CD14-positive monocyte (primary cell): ENCODE data around the gene CPAMD8. TPM values are rescaled to one million over a fixed set of nuclear protein-coding genes. Genes with fewer than 3 reads are reported as not detected.
A peak's percentile ranks its signal among the peaks of the same experiment; 100 is the strongest.

Source experiments
- DNase-seq, 3 donors: peaks; one replicate each; pipeline ENCODE4 v3.0.0-alpha.2; 2011 to 2022
- H2AFZ ChIP-seq: 2 replicates; pipeline ENCODE4 v1.6.0; 2012; ENCODE audit warnings: mild to moderate bottlenecking, low read depth, low read length, inconsistent platforms; ENCODE audit not compliant: insufficient read depth, poor library complexity, severe bottlenecking
- H3K27ac ChIP-seq, 2 donors: 1 replicate in 1 of 2; 2 replicates in 1 of 2; pipeline ENCODE4 v1.5.1; 2012 to 2013; ENCODE audit warnings: low read length in 2 of 2, control low read depth in 1 of 2, inconsistent platforms in 1 of 2, low read depth in 1 of 2, mild to moderate bottlenecking in 1 of 2
- H3K27me3 ChIP-seq, 2 donors: one replicate each; pipeline versions ENCODE4 v1.6.0 to v1.6.1; 2011 to 2013; ENCODE audit warnings: low read length in 2 of 2; ENCODE audit not compliant: control insufficient read depth in 2 of 2, insufficient read depth in 2 of 2
- H3K36me3 ChIP-seq, 2 donors: replicated peaks in 1 of 2; 1 replicate in 1 of 2; 2 replicates in 1 of 2; pipeline versions ENCODE4 v1.5.1 to v1.6.1; 2012 to 2013; ENCODE audit warnings: low read length in 2 of 2, control low read depth in 1 of 2, inconsistent platforms in 1 of 2, mild to moderate bottlenecking in 1 of 2; ENCODE audit not compliant: insufficient read depth in 2 of 2, control insufficient read depth in 1 of 2
- H3K4me1 ChIP-seq, 2 donors: 1 replicate in 1 of 2; 2 replicates in 1 of 2; pipeline versions ENCODE4 v1.5.1 to v1.6.1; 2012 to 2013; ENCODE audit warnings: low read length in 2 of 2, control low read depth in 1 of 2, inconsistent platforms in 1 of 2, mild to moderate bottlenecking in 1 of 2, moderate library complexity in 1 of 2; ENCODE audit not compliant: insufficient read depth in 2 of 2, control insufficient read depth in 1 of 2
- H3K4me2 ChIP-seq: replicated peaks from 2 replicates; pipeline ENCODE3; 2012; ENCODE audit warnings: low read length, moderate library complexity, mild to moderate bottlenecking; ENCODE audit not compliant: poor library complexity, severe bottlenecking; ENCODE audit errors: extremely low read depth
- H3K4me3 ChIP-seq, 3 experiments: fragments of 200-600 bp in 1 of 3; sonication (generic) in 1 of 3; replicated peaks in 1 of 3; 1 replicate in 2 of 3; 2 replicates in 1 of 3; pipeline ENCODE4 v1.5.1; 2011 to 2013; ENCODE audit warnings: low read length in 3 of 3, mild to moderate bottlenecking in 3 of 3, control low read depth in 2 of 3, low read depth in 2 of 3, inconsistent platforms in 1 of 3, moderate library complexity in 1 of 3
- H3K79me2 ChIP-seq: 2 replicates; pipeline ENCODE4 v1.6.0; 2012; ENCODE audit warnings: mild to moderate bottlenecking, control low read depth, inconsistent platforms, low read length, moderate library complexity; ENCODE audit not compliant: insufficient read depth
- H3K9ac ChIP-seq: 2 replicates; pipeline ENCODE4 v1.6.0; 2017; ENCODE audit warnings: low read length, mild to moderate bottlenecking; ENCODE audit not compliant: insufficient read depth, poor library complexity, severe bottlenecking
- H3K9me3 ChIP-seq, 2 donors: replicated peaks in 1 of 2; 1 replicate in 1 of 2; 2 replicates in 1 of 2; pipeline versions ENCODE4 v1.5.1 to v1.6.1; 2012 to 2013; ENCODE audit warnings: low read length in 2 of 2, control low read depth in 1 of 2; ENCODE audit not compliant: control insufficient read depth in 1 of 2, insufficient read depth in 1 of 2
- H4K20me1 ChIP-seq: 2 replicates; pipeline ENCODE4 v1.6.0; 2012; ENCODE audit warnings: mild to moderate bottlenecking, low read length, control low read depth, moderate library complexity; ENCODE audit not compliant: insufficient read depth
- H3K27ac Mint-ChIP-seq, 7 donors: one replicate each; pipeline ENCODE4 v1.8.0; 2020; ENCODE audit warnings: mild to moderate bottlenecking in 7 of 7, mixed read lengths in 7 of 7, moderate library complexity in 6 of 7, inconsistent platforms in 2 of 7
- H3K27me3 Mint-ChIP-seq, 3 donors: one replicate each; pipeline ENCODE4 v1.8.0; 2021 to 2022; ENCODE audit warnings: low read depth in 3 of 3, mild to moderate bottlenecking in 3 of 3, mixed read lengths in 3 of 3, moderate library complexity in 3 of 3, inconsistent platforms in 1 of 3
- H3K36me3 Mint-ChIP-seq, 2 donors: one replicate each; pipeline ENCODE4 v1.8.0; 2020; ENCODE audit warnings: mixed read lengths in 2 of 2, inconsistent platforms in 1 of 2, mild to moderate bottlenecking in 1 of 2
- H3K4me1 Mint-ChIP-seq: one replicate; pipeline ENCODE4 v1.8.0; 2020; ENCODE audit warnings: mild to moderate bottlenecking, mixed read lengths
- H3K4me3 Mint-ChIP-seq, 2 donors: one replicate each; pipeline ENCODE4 v1.8.0; 2020; ENCODE audit warnings: mild to moderate bottlenecking in 2 of 2, mixed read lengths in 2 of 2, moderate library complexity in 1 of 2
- H3K9me3 Mint-ChIP-seq, 7 donors: one replicate each; pipeline ENCODE4 v1.8.0; 2020 to 2022; ENCODE audit warnings: mixed read lengths in 7 of 7, mild to moderate bottlenecking in 6 of 7, moderate library complexity in 6 of 7, inconsistent platforms in 2 of 7
- WGBS: methylation state at CpG from one replicate; pipeline ENCODE4 v1.1.5; 2013; ENCODE audit warnings: missing lambda C conversion rate; ENCODE audit not compliant: insufficient coverage; 5-methylcytosine and 5-hydroxymethylcytosine counted together
- intact Hi-C, 2 donors: fragments of 100-400 bp; cut with micrococcal nuclease; formaldehyde crosslinking; loops; one replicate each; pipeline versions ENCODE4 v1.15.0 to v1.15.1; 2023
- polyA plus RNA-seq, 3 donors: library from polyadenylated mRNA; depleted of rRNA in 1 of 3; unstranded in 2 of 3; stranded (reverse) in 1 of 3; fragments of 300-500 nt in 2 of 3; fragments of >200 nt in 1 of 3; fragmentation: Illumina TruSeq in 2 of 3; gene quantifications; 1 replicate in 2 of 3; 2 replicates in 1 of 3; pipeline ENCODE4 v1.2.3, GENCODE V29; 2012 to 2021
- TF ChIP-seq, protein P1 (sequence below): fragments of 200-600 bp; IDR thresholded peaks from one replicate; pipeline ENCODE4 v1.8.0; 2022; ENCODE audit warnings: antibody characterized with exemption, mild to moderate bottlenecking

Gene CPAMD8
- polyA plus RNA-seq, 3 donors: 5.1 to 53.4 (median 5.4) TPM

DNA sequence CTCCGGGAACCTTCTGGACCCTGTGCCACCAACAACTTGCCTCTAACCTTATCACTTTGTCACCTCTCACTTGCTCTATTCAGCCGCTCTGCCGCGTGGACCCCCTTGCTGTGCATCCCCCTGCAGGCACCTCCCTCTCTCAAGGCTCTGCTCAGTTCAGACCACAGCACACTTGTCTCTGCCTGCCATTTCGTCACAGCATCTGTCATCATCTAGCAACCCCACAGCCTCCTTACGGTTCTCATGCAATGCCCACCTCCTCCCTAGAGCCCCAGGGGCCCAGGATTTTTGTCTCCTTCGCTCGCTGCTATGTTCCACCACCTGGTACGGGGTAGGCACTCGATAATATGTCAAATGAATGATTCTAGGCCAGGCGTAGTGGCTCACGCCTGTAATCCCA is 43.8 kb upstream of the CPAMD8 start:
- Mint-ChIP-seq H3K36me3 (peaks cover 37 to 39% of the 10 kb centered on the region in 2 donors), H3K27me3 (peaks cover 0 to 5% (median 2%) of the 10 kb centered on the region in 3 donors), H3K9me3 (peaks cover 0 to 4% (median 0%) of the 10 kb centered on the region in 7 donors), H3K4me3 (no peak overlapping the region), H3K27ac (peak overlapping the region in 4 of 7 donors; percentile 38 to 80 (median 66)), H3K4me1 (peaks cover 45% of the 10 kb centered on the region)
- no peaks in the 10 kb centered on the region for H4K20me1 ChIP-seq
- H3K9me3 ChIP-seq: no peaks in the 10 kb centered on the region
- peaks cover 76% of the 10 kb centered on the region for H3K79me2 ChIP-seq
- peaks cover 17 to 23% of the 10 kb centered on the region in 2 donors for H3K36me3 ChIP-seq
- 90% methylated on average over 12 of the region's 12 CpGs for WGBS
- H3K4me2 ChIP-seq: no peak overlapping the region
- H3K4me1 ChIP-seq: peaks cover 23 to 24% of the 10 kb centered on the region in 2 donors
- intact Hi-C loops: no loop called here
- no peaks in the 10 kb centered on the region for H3K27me3 ChIP-seq
- TF ChIP-seq, protein P1, sequence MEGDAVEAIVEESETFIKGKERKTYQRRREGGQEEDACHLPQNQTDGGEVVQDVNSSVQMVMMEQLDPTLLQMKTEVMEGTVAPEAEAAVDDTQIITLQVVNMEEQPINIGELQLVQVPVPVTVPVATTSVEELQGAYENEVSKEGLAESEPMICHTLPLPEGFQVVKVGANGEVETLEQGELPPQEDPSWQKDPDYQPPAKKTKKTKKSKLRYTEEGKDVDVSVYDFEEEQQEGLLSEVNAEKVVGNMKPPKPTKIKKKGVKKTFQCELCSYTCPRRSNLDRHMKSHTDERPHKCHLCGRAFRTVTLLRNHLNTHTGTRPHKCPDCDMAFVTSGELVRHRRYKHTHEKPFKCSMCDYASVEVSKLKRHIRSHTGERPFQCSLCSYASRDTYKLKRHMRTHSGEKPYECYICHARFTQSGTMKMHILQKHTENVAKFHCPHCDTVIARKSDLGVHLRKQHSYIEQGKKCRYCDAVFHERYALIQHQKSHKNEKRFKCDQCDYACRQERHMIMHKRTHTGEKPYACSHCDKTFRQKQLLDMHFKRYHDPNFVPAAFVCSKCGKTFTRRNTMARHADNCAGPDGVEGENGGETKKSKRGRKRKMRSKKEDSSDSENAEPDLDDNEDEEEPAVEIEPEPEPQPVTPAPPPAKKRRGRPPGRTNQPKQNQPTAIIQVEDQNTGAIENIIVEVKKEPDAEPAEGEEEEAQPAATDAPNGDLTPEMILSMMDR: no peak
- H3K9ac ChIP-seq: no peak overlapping the region
- no peak overlapping the region for H3K4me3 ChIP-seq
- peak overlapping the region in 1 of 2 donors; percentile 11 for H3K27ac ChIP-seq
- no peak overlapping the region for H2AFZ ChIP-seq
- no peak for DNase-seq

DNA sequence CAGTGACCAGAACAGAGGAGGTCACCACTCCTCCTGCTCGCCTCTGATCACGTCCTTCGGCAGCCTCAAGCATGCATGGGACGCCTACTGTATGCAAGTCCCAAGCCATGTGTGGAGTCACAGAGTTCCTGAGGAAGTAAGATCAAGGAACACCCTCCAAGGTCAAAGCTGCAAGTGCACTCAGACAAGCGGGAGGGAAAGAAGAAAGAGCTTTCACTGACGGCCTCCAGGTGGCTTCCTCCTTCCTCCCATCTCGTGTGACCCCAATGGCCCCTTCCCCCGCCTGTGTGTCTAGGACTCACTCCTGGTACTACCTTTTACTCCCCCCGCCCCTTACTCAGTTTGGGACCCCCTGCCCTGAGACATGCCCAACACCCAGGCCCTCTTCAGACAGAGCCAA is 42.6 kb upstream of the CPAMD8 start:
- intact Hi-C loops: loop anchor here in 1 of 2 donors (5.0 kb wide), 1 partner anchor 113 kb away; no protein-coding TSS in a partner anchor
- Mint-ChIP-seq H3K4me3 (no peak overlapping the region), H3K27me3 (peaks cover 0 to 5% (median 2%) of the 10 kb centered on the region in 3 donors), H3K9me3 (peaks cover 0 to 4% (median 0%) of the 10 kb centered on the region in 7 donors), H3K27ac (peak overlapping the region in 3 of 7 donors; percentile 68 to 80 (median 79)), H3K4me1 (peaks cover 45% of the 10 kb centered on the region), H3K36me3 (peaks cover 41 to 44% of the 10 kb centered on the region in 2 donors)
- no peak overlapping the region for H3K9ac ChIP-seq
- H2AFZ ChIP-seq: no peak overlapping the region
- no peak for DNase-seq
- peaks cover 18% of the 10 kb centered on the region in 2 donors for H3K4me1 ChIP-seq
- H3K36me3 ChIP-seq: peaks cover 17 to 31% of the 10 kb centered on the region in 2 donors
- H3K4me2 ChIP-seq: no peak overlapping the region
- no peak overlapping the region for H3K4me3 ChIP-seq
- TF ChIP-seq, protein P1: no peak
- H4K20me1 ChIP-seq: no peaks in the 10 kb centered on the region
- 83% methylated on average over 7 of the region's 9 CpGs for WGBS
- peaks cover 82% of the 10 kb centered on the region for H3K79me2 ChIP-seq
- H3K9me3 ChIP-seq: no peaks in the 10 kb centered on the region
- peak overlapping the region in 1 of 2 donors; percentile 18 for H3K27ac ChIP-seq
- H3K27me3 ChIP-seq: no peaks in the 10 kb centered on the region
